GM12878 (cell line): ENCODE results near the gene CCSER1. TPM values are rescaled to one million over a fixed set of nuclear protein-coding genes. Genes with fewer than 3 reads are reported as not detected.

Experiments used
- ATAC-seq: fragments of 200-7000 bp; cut with Tn5 transposase; 3 replicates; pipeline ENCODE4 v1.9.1; 2020; ENCODE audit warnings: mild to moderate bottlenecking, moderate library complexity
- BruUV-seq: library from RNA; stranded (reverse); fragments of 400-500 nt; replicated peaks from 2 replicates; lab custom pipeline; 2021; lab: Mats Ljungman, UMichigan
- CTCF ChIA-PET: fragments of 300-600 bp; sonication (Branson Sonifier 250); formaldehyde crosslinking; extraction: SDS; loops from one replicate; lab custom pipeline; 2021; ENCODE audit warnings: inconsistent platforms; lab: Yijun Ruan, JAX
- POLR2A ChIA-PET: fragments of 350-600 bp; formaldehyde crosslinking; extraction: SDS; loops from one replicate; lab custom pipeline; 2021; ENCODE audit warnings: inconsistent platforms; lab: Charles Lee
- RAD21 ChIA-PET: fragments of 300-600 bp; sonication (Branson Sonifier 250); formaldehyde crosslinking; loops from one replicate; lab custom pipeline; 2023; ENCODE audit warnings: antibody characterized with exemption; ENCODE audit not compliant: unreplicated experiment; lab: Charles Lee
- SMC1A ChIA-PET: fragments of 300-600 bp; sonication (Branson Sonifier 250); formaldehyde crosslinking; loops from one replicate; lab custom pipeline; 2023; ENCODE audit not compliant: unreplicated experiment, uncharacterized antibody; lab: Charles Lee
- DNase-seq: peaks from one replicate; pipeline ENCODE4 v3.0.0-alpha.2; 2011; ENCODE audit warnings: low read depth, low spot score
- FAIRE-seq: peaks from 3 replicates; lab custom pipeline; 2011; peaks lifted over from hg19 to GRCh38; lab: Jason Lieb, UNC
- H2AFZ ChIP-seq: 2 replicates; pipeline ENCODE4 v1.6.0; 2011; ENCODE audit warnings: low read depth, low read length, control low read depth; ENCODE audit not compliant: control insufficient read depth
- H3K27ac ChIP-seq: 2 replicates; pipeline ENCODE4 v1.5.1; 2011; ENCODE audit warnings: control low read depth; ENCODE audit not compliant: control insufficient read depth, insufficient read depth
- H3K27me3 ChIP-seq, 2 experiments: replicated peaks in 1 of 2; 2 replicates each; pipeline versions ENCODE4 v1.6.0 to v1.6.1; 2011; ENCODE audit warnings: low read length in 1 of 2; ENCODE audit not compliant: control insufficient read depth in 2 of 2, insufficient read depth in 2 of 2
- H3K36me3 ChIP-seq, 2 experiments: 2 replicates each; pipeline ENCODE4 v1.5.1; 2011; ENCODE audit warnings: low read length in 1 of 2; ENCODE audit not compliant: control insufficient read depth in 2 of 2, insufficient read depth in 2 of 2
- H3K4me1 ChIP-seq: 2 replicates; pipeline ENCODE4 v1.6.1; 2011; ENCODE audit warnings: mild to moderate bottlenecking, low read length, moderate library complexity, mixed read lengths; ENCODE audit not compliant: control insufficient read depth, insufficient read depth
- H3K4me2 ChIP-seq: 2 replicates; pipeline ENCODE4 v1.6.0; 2011; ENCODE audit warnings: control low read depth; ENCODE audit not compliant: control insufficient read depth, insufficient read depth
- H3K4me3 ChIP-seq: fragments of 200-600 bp; sonication (generic); 2 replicates; pipeline ENCODE4 v1.5.1; 2016
- H3K79me2 ChIP-seq: 2 replicates; pipeline ENCODE4 v1.6.0; 2011; ENCODE audit warnings: low read length; ENCODE audit not compliant: control insufficient read depth, insufficient read depth
- H3K9ac ChIP-seq: 2 replicates; pipeline ENCODE4 v1.8.0; 2011; ENCODE audit warnings: low read length, control low read depth, mixed read lengths; ENCODE audit not compliant: control insufficient read depth, insufficient read depth
- H3K9me3 ChIP-seq: replicated peaks from 3 replicates; pipeline ENCODE4 v1.5.1; 2011; ENCODE audit warnings: mild to moderate bottlenecking, low read length; ENCODE audit not compliant: control insufficient read depth, insufficient read depth
- H4K20me1 ChIP-seq: 2 replicates; pipeline ENCODE4 v1.6.0; 2011; ENCODE audit not compliant: control insufficient read depth, insufficient read depth
- CHD2 ChIP-seq: IDR thresholded peaks from 2 replicates; pipeline ENCODE4 v1.6.1; 2011; ENCODE audit warnings: low read depth, low read length, improper control_type of control experiment, borderline replicate concordance
- CHD4 ChIP-seq: fragments of 200-600 bp; sonication (generic); IDR thresholded peaks from 2 replicates; pipeline ENCODE4 v1.6.1; 2016; ENCODE audit warnings: mild to moderate bottlenecking
- EGR1 ChIP-seq, 2 experiments: IDR thresholded peaks; 1 replicate in 1 of 2; 2 replicates in 1 of 2; pipeline ENCODE4 v1.6.1; 2011 to 2012; ENCODE audit warnings: low read depth in 2 of 2, low read length in 2 of 2, borderline replicate concordance in 1 of 2, mild to moderate bottlenecking in 1 of 2, moderate library complexity in 1 of 2
- EP300 ChIP-seq, 2 experiments: fragments of 150-350 bp in 1 of 2; IDR thresholded peaks; 2 replicates each; pipeline ENCODE4 v1.6.1; 2011 to 2012; ENCODE audit warnings: low read depth in 2 of 2, low read length in 2 of 2, borderline replicate concordance in 1 of 2, improper control_type of control experiment in 1 of 2, inconsistent platforms in 1 of 2; ENCODE audit not compliant: control insufficient read depth in 1 of 2
- ESRRA ChIP-seq: IDR thresholded peaks from 2 replicates; pipeline ENCODE4 v1.6.1; 2012; ENCODE audit warnings: mild to moderate bottlenecking, low read length, improper control_type of control experiment
- EZH2 ChIP-seq: IDR thresholded peaks from 2 replicates; pipeline ENCODE4 v1.6.1; 2012; ENCODE audit warnings: low read depth, mild to moderate bottlenecking, control low read depth, inconsistent platforms, low read length, borderline replicate concordance; ENCODE audit not compliant: control insufficient read depth
- JUNB ChIP-seq: IDR thresholded peaks from 2 replicates; pipeline ENCODE4 v1.6.1; 2016; ENCODE audit warnings: antibody characterized with exemption, mild to moderate bottlenecking
- KLF5 ChIP-seq: fragments of 450-650 bp; IDR thresholded peaks from 2 replicates; pipeline ENCODE4 v1.6.1; 2014; ENCODE audit warnings: mild to moderate bottlenecking; ENCODE audit not compliant: partially characterized antibody
- MXI1 ChIP-seq: fragments of 150-350 bp; IDR thresholded peaks from 2 replicates; pipeline ENCODE4 v1.6.1; 2011; ENCODE audit warnings: low read depth, mild to moderate bottlenecking, inconsistent platforms, low read length, improper control_type of control experiment
- NFIC ChIP-seq: IDR thresholded peaks from 2 replicates; pipeline ENCODE4 v1.6.1; 2012; ENCODE audit warnings: low read depth, mild to moderate bottlenecking, inconsistent platforms, low read length, moderate library complexity
- POLR2A ChIP-seq: IDR thresholded peaks from 2 replicates; pipeline ENCODE4 v1.6.1; 2011; ENCODE audit warnings: low read depth, mild to moderate bottlenecking, low read length
- RFX5 ChIP-seq: IDR thresholded peaks from 2 replicates; pipeline ENCODE4 v1.6.1; 2011; ENCODE audit warnings: low read depth, low read length, improper control_type of control experiment
- TBL1XR1 ChIP-seq: IDR thresholded peaks from 2 replicates; pipeline ENCODE4 v1.6.1; 2012; ENCODE audit warnings: low read depth, low read length, improper control_type of control experiment
- WGBS: methylation state at CpG from one replicate; pipeline ENCODE4 v1.1.6; 2016; ENCODE audit warnings: low lambda C conversion rate; ENCODE audit not compliant: insufficient replicate concordance, insufficient coverage; ENCODE audit errors: missing lambda C conversion rate; 5-methylcytosine and 5-hydroxymethylcytosine counted together
- in situ Hi-C: fragments of 300-500 bp; cut with MboI; formaldehyde crosslinking; loops from 9 replicates; pipeline ENCODE4 v1.14.3; 2018; ENCODE audit warnings: mixed read lengths
- intact Hi-C: fragments of 100-400 bp; cut with micrococcal nuclease; formaldehyde crosslinking; loops from one replicate; pipeline ENCODE4 v1.14.2; 2022; ENCODE audit not compliant: unreplicated experiment
- polyA plus RNA-seq, 11 experiments: library from polyadenylated mRNA; depleted of rRNA in 4 of 11; unstranded in 6 of 11; stranded (reverse) in 5 of 11; fragments of >200 nt; fragmentation: Nextera tagmentation in 4 of 11; fragmentation: Illumina TruSeq in 1 of 11; extraction: Ambion mirVana in 4 of 11; extraction: Trizol in 1 of 11; gene quantifications; 1 replicate in 1 of 11; 2 replicates in 10 of 11; pipeline versions ENCODE4 v1.2.1 to v1.2.3, GENCODE V29; 2011 to 2016; ENCODE audit warnings: inconsistent platforms in 2 of 11, missing spikeins in 2 of 11, low read depth in 1 of 11
- total RNA-seq, 4 experiments: library from RNA; depleted of rRNA in 3 of 4; stranded (reverse); fragments of >200 nt in 3 of 4; fragmentation: Illumina TruSeq in 1 of 4; extraction: Trizol in 1 of 4; gene quantifications; 2 replicates each; pipeline versions ENCODE4 v1.2.1 to v1.2.3, GENCODE V29; 2013 to 2021
- TF ChIP-seq, protein P1 (sequence below): fragments of 450-650 bp; IDR thresholded peaks from 2 replicates; pipeline ENCODE4 v1.6.1; 2018; ENCODE audit warnings: mild to moderate bottlenecking, low read depth, moderate library complexity; ENCODE audit not compliant: partially characterized antibody
- TF ChIP-seq, protein P2 (sequence below): fragments of 450-650 bp; IDR thresholded peaks from 2 replicates; pipeline ENCODE4 v1.6.1; 2017; ENCODE audit warnings: mild to moderate bottlenecking, low read depth, inconsistent platforms; ENCODE audit not compliant: poor library complexity, severe bottlenecking

Gene CCSER1
- total and polyA plus RNA-seq, 10 of the 15 experiments (the other 5 are each of a cell fraction or from before 2014, with no cell fraction given): 0.22 to 2.7 (median 1.0) TPM

DNA sequence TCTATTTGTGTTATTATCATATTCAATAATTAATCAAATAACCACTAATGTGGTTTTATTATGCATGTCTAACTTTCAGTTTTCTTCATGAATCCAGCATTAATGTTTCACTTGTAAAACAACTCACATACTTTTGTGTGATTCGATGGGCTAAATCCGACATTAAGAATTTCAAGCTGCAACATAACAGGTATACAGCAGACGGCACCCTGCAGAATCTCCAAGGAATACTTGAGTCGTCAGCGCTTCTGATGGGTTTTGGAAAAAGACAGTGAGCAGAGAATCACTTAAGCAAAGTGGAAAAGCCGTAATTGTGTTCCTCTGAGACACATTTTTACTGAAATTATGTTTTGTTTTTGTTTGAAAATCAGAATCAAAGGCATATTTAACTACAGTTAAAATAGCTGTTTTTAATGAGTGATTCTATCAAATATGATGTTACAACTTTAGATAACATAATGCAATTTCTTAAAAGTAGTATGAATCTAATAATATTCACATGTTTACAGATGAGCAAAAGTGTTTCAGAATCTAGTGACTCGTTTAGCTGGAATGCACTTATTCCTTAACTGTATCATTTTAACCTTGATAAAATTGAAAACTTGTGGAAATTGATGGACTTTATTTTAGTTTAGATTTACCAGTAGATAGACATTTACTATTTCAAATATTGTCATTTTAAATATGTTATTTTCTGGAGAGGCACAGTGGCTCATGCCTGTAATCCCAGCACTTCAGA, 514.8 kb downstream of the CCSER1 start:
- Histone ChIP-seq H3K27ac (no peak overlapping the region), H2AFZ (no peak overlapping the region), H3K4me1 (no peaks in the 10 kb centered on the region), H3K9me3 (no peaks in the 10 kb centered on the region), H3K36me3 (no peaks in the 10 kb centered on the region), H3K79me2 (no peaks in the 10 kb centered on the region), H4K20me1 (no peaks in the 10 kb centered on the region), H3K27me3 (no peaks in the 10 kb centered on the region), H3K4me3 (no peak overlapping the region), H3K9ac (no peak overlapping the region), H3K4me2 (no peak overlapping the region)
- WGBS: 22% methylated on average over 7 of the region's 7 CpGs
- in situ Hi-C loops (no loop called here), intact Hi-C loops (no loop called here)
- TF ChIP-seq KLF5: no peak
- TF ChIP-seq RFX5: no peak
- TF ChIP-seq, protein P1, sequence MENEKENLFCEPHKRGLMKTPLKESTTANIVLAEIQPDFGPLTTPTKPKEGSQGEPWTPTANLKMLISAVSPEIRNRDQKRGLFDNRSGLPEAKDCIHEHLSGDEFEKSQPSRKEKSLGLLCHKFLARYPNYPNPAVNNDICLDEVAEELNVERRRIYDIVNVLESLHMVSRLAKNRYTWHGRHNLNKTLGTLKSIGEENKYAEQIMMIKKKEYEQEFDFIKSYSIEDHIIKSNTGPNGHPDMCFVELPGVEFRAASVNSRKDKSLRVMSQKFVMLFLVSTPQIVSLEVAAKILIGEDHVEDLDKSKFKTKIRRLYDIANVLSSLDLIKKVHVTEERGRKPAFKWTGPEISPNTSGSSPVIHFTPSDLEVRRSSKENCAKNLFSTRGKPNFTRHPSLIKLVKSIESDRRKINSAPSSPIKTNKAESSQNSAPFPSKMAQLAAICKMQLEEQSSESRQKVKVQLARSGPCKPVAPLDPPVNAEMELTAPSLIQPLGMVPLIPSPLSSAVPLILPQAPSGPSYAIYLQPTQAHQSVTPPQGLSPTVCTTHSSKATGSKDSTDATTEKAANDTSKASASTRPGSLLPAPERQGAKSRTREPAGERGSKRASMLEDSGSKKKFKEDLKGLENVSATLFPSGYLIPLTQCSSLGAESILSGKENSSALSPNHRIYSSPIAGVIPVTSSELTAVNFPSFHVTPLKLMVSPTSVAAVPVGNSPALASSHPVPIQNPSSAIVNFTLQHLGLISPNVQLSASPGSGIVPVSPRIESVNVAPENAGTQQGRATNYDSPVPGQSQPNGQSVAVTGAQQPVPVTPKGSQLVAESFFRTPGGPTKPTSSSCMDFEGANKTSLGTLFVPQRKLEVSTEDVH: no peak
- TF ChIP-seq POLR2A: no peak
- no peak for TF ChIP-seq EGR1 (IDR thresholded peaks at IDR 0.05; ENCODE audit: borderline replicate concordance in 1 of 2, low read depth in 2 of 2, low read length in 2 of 2)
- TF ChIP-seq CHD2: no peak
- no peak for TF ChIP-seq MXI1
- TF ChIP-seq CHD4: no peak
- no peak for TF ChIP-seq EZH2
- TF ChIP-seq JUNB: no peak
- TF ChIP-seq TBL1XR1: no peak
- no peak for TF ChIP-seq EP300 (IDR thresholded peaks at IDR 0.05; ENCODE audit: borderline replicate concordance in 1 of 2, control insufficient read depth in 1 of 2, low read depth in 2 of 2, low read length in 2 of 2)
- no peak for TF ChIP-seq ESRRA
- TF ChIP-seq, protein P2, sequence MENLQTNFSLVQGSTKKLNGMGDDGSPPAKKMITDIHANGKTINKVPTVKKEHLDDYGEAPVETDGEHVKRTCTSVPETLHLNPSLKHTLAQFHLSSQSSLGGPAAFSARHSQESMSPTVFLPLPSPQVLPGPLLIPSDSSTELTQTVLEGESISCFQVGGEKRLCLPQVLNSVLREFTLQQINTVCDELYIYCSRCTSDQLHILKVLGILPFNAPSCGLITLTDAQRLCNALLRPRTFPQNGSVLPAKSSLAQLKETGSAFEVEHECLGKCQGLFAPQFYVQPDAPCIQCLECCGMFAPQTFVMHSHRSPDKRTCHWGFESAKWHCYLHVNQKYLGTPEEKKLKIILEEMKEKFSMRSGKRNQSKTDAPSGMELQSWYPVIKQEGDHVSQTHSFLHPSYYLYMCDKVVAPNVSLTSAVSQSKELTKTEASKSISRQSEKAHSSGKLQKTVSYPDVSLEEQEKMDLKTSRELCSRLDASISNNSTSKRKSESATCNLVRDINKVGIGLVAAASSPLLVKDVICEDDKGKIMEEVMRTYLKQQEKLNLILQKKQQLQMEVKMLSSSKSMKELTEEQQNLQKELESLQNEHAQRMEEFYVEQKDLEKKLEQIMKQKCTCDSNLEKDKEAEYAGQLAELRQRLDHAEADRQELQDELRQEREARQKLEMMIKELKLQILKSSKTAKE: no peak
- TF ChIP-seq NFIC: no peak
- FAIRE-seq (no peak), DNase-seq (no peak), ATAC-seq (no peak)
- SMC1A ChIA-PET: no interaction called here
- RAD21 ChIA-PET: no interaction called here
- POLR2A ChIA-PET: interaction anchor here (0.5 kb wide), 1 partner anchor 75 kb away, joined by 3 read pairs; no protein-coding TSS in a partner anchor
- CTCF ChIA-PET: no interaction called here
- no TSS peak for BruUV-seq
